Activated naive CD4-positive, alpha-beta T cell treated with Interleukin-2 at 50 U/mL for 16 hours (primary cell): Measurements from ENCODE around the gene USH1G.
"Not testable (repeated sequence)": the region's sequence is repeated elsewhere in the genome, so short reads cannot be mapped to it uniquely, and the experiment has no call there.

Experiments used
- DNase-seq: peaks from one replicate; pipeline ENCODE4 v3.0.0-alpha.2; 2020

The USH1G gene

GRCh38 chr17:74873037-74873873, 49.8 kb downstream of the USH1G start:
- peak; percentile 99 for DNase-seq

DNA sequence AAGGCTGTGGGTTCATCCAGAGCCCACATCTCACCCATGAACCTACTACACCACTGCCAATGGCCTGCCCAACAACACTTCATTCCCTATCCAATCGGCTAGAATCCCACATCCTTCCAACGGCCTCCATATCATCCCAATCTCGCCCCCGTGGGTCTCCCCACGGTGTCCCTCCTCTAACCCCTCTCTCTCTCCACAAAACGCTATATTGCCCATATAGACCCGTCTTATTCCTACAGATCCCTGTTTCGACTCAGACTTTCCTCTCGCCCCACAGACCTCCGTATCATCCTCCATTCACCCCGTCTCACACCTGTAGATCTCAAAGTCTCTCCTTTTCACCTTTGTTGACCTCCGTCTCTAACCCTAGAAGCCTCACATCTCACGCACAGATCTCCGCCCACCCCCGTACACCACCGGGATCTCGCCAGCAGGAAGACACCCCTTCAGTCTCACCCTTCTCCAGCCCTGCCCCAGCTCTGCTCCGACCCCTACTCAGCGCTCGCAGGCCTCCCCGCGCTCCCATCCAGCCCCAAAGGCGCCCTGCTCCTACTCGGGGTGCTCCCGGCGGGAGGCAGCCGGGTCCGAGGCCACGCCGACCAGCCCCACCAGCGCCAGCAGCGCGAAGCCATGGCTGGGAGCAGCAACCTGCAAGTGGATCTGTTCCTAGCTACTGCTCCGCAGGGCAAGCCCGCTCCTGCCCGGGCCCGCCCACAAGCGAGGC, 50.6 kb downstream of the USH1G start, which contains the start of gene FDXR:
Gene FDXR, minus strand, starts transcription at position 682 of the 724 bp plus-strand sequence. Its CDS starts 50 bp downstream, at position 632.
- DNase-seq = no peak

DNA sequence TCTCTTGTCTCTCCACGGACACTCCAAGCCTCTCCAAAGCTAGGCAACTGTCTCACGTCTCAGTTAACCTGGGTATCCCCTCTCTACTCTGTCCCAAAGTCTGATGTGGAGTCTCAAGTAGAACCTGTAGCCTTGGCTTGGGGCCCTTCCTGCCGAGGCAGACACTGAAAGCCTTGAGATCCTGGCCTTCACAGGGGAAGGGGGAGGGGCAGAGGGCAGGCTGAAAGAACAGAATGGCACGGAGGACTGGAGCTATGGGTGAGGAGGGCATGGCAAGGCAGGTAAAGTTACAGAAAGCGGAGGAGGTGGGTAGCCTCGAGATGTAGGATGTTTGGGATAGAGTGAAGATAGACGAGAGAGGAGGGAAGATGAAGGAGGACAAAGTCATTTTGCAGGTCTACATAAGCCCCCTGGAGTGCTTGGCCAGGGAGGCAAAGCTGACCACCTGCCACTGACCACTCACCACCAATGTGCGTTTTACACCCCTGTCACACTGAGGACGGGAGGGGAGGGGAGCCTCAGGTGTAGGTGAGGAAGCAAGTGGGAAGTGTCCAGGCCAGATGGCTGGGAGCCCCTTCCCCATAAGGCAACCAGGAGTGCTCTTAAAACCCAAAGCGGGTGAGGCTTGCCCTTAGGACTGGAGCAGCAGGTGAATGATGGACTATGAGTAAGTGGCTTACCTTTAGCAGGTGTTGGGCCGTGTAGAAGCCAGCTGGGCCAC, 51.5 kb downstream of the USH1G start:
- no peak for DNase-seq

DNA sequence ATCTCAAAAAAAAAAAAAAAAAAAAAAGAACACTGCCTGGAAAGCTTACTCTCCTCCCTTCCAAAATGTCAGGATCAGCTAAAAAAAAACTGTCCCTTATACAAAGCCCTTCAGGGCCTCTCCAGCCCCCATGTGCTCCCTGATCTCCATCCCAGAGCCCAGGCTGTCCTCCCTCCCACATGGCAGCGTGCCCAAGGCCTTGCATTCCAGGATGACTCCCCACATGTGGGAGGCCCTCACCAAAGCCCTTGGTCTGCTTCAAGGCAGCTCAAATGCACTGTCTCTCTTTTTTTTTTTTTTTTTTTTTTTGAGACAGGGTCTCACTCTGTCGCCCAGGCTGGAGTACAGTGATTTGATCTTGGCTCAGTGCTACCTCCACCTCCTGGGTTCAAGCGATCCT, 52.5 kb downstream of the USH1G start:
- no peak for DNase-seq

DNA sequence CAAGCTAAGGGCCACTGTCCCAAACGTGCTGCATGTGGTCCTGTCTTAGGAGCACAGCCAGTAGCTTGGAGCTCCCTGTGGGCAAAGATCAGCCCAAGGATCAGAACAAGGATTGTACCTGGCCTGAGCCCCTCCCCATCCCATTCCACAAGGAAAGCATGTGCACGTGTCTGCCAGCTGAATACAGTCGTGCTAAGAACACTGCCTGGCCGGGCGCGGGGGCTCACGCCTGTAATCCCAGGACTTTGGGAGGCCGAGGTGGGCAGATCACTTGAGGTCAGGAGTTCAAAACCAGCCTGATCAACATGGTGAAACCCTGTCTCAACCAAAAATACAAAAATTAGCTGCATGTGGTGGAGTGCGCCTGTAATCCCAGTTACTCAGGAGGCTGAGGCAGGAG, 53.0 kb downstream of the USH1G start:
- not testable (repeated sequence) for DNase-seq

GRCh38 chr17:74868908-74869255, 54.2 kb downstream of the USH1G start:
- DNase-seq = no peak

DNA sequence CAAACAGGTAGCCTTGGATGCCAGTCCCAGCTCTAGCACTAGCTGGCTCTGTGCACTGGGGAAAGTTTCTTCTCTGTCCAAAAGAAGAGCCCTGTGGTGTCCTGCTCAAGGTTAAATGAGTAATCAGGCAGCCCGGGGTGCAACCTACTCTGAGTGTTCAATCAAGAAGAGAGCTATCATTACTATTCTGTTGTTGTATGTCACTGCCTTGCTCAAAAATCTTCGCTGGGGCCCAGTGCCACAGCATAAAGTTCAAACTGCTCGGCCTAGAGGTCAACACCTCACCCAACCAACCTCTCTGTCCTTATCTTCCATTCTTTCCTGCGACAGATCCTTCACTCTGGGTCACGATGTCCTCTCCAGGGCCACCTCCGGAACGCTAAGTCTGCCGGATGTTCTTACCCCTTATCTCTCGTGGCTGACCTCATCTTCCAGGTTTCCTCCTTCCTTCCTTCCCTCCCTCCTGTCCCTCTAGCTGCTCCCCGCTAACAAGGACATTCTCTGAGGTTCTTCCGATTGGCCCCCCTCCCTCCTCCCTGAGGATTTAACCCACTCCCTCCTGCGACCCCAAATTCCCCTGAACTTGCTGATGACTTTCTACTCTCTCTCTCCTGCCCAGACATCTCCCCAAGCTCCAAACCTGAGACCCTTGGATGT, 54.7 kb downstream of the USH1G start:
- DNase-seq = no peak

- DNase-seq = no peak
Measured at GRCh38 chr17:74866198-74866835, 56.7 kb downstream of the USH1G start.
